GM19455 (cell line): ENCODE results near the gene DDX27.
"Not testable (repeated sequence)": the region's sequence is repeated elsewhere in the genome, so short reads cannot be mapped to it uniquely, and the experiment has no call there.

Experiments
- ATAC-seq: cut with Tn5 transposase; IDR thresholded peaks from one replicate; pipeline ENCODE4 v1.9.1; 2021; ENCODE audit not compliant: unreplicated experiment

Gene DDX27

DNA sequence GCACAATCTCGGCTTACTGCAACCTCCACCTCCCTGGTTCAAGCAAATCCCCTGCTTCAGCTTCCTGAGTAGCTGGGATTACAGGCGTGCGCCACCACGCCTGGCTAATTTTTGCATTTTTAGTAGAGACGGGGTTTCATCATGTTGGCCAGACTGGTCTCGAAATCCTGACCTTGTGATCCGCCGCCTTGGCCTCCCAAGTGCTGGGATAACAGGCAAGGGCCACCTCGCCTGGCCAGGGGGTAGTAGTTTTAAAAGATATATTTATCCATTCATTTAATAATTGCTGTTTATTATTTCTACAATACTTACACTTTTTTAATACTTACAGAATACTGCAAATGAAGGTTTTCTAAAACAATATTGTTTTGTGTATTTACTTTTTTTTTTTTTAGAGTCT lies 15.5 kb upstream of the DDX27 start:
- ATAC-seq: no peak

DNA sequence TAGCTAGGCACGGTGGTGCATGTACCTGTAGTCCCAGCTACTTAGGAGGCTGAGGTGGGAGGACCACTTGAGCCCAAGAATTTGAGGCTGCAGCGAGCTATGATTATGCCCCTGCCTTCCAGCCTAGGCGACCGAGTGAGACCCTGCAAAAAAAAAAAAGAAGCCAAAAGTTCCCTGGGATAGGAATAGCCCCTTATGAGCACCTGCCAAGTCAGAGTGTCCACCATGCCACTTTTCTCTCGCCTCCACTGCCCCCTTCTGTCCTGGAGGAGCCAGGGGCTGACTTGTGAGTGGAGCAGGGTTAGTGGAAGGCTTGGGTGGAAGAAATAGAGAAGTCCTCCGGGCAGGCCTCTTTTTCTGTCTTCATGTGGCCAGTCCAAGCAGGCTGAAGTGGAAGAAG lies 12.1 kb upstream of the DDX27 start:
- ATAC-seq: no peak

DNA sequence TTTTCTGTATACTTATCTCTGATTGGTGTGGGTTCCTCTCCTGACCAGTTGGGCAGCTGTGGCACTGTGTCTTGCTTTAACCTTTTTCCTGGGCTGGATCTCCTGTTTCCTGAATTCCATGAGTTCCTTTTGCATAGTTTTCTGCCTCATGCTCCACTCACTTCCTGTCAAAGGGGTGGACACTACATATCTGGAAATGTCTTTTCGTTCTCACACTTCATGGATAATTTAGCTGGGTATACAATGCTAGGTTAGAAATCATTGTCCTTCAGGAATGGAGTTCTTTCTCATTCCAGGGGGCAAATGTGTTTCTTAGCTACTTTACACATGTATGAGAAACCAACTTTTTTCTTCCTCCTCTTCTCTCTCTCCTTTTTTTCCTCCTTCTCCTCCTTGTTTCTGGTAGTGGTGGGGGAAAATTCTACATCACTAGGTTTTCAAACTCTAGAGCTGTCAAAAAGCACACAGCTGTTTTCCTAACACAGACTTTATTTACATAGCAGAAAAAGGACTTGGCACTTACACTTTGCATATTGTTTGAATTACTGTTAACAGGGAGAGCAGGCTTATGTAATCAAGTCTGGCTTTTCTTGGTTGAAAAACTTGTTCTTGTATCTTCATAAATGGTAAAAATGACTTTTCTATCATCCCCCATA lies 9.0 kb upstream of the DDX27 start:
- ATAC-seq: no peak

DNA sequence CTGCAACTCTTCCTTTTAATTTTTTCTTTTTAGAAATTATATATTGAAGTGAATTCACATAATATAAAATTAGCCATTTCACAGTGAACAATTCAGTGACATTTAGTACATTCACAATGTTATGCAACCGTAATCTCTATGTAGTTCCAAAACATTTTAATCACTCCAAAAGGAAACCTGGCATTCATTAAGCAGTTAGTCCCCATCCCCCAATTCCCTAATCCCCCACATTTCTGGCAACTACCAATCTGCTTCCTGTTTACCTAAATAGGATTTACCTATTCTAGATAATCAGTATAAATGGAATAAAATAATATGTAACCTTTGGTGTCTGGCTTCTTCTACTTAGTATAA lies 8.5 kb upstream of the DDX27 start:
- ATAC-seq: no peak

DNA sequence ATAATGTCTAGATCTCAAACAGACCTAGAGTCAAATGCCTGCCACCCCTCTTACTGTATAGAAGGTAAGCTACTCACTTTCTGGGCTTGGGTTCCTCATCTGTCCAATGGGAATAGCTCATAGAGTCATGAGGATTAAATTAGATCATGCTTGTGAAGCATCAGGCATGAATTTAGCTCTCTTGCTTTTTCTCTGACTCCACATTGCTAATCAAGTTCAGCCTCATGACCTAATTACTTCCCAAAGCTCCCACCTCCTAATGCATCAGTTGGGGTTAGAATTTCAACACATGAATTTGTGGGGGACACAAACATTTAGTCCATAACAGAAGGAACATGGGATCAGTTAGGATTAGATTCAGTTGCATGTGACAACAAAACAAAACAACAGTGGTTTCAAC lies 4.6 kb upstream of the DDX27 start:
- no peak for ATAC-seq

DNA sequence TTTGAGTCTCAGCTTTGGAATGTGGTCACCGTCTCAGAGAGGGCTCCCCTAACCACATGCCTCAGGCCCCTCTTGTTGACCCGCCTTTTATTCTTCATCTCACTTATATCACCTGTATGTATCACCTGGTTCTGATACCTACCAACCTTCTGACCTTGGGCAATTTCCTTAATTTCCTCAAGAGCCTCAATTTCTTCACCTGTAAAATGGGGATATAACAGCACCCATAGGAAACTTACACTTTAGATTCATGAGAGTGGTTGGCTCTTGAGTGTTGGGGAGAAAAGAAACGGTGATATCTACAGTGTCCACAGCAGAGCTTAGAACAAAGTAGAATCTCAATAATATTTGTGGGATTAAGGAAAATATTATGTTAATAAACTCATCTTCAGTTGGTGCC lies 4.0 kb upstream of the DDX27 start:
- ATAC-seq: no peak

DNA sequence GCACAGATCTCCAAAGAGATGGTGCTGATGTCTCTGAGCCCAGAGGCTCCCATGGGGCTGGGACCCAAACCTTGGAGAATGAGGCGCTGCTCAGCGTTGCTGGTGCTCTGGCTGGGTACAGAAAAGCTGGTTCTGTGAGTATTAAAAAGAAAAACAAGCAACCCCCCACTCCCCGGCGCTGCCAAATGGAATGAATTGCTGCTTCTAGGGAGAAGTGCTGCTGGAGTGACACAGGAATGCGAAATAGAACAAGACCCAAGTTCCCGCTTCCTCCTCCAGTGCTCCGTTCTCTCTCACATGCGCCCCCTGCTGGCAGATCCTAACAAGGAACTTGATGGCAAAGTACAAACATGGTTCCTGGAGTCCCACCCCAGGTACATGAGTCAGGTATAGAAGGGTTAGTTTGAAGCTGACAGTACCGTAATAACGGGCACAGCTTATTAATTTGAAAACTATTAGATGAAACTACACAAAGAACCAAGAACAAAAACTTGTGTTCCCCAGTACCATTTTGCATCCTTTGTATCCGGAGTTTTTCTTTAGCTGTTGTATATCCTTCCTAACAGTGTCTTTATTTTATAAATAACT lies 2.1 kb upstream of the DDX27 start:
- no peak for ATAC-seq

DNA sequence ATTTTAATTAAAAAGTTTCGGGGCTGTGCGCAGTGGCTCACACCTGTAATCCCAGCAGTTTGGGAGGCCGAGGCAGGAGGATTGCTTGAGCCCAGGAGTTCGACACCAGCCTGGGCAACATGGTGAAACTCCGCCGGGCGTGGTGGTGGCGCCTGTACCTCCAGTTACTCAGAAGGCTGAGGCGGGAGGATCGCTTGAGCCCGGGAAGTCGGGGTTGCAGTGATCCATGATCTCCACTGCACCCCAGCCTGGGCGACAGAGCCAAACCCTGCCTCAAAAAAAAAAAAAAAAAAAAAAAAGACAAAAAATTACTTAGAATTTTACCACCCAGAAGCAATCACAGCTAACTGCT lies 501 bp upstream of the DDX27 start:
- not testable (repeated sequence) for ATAC-seq

DNA sequence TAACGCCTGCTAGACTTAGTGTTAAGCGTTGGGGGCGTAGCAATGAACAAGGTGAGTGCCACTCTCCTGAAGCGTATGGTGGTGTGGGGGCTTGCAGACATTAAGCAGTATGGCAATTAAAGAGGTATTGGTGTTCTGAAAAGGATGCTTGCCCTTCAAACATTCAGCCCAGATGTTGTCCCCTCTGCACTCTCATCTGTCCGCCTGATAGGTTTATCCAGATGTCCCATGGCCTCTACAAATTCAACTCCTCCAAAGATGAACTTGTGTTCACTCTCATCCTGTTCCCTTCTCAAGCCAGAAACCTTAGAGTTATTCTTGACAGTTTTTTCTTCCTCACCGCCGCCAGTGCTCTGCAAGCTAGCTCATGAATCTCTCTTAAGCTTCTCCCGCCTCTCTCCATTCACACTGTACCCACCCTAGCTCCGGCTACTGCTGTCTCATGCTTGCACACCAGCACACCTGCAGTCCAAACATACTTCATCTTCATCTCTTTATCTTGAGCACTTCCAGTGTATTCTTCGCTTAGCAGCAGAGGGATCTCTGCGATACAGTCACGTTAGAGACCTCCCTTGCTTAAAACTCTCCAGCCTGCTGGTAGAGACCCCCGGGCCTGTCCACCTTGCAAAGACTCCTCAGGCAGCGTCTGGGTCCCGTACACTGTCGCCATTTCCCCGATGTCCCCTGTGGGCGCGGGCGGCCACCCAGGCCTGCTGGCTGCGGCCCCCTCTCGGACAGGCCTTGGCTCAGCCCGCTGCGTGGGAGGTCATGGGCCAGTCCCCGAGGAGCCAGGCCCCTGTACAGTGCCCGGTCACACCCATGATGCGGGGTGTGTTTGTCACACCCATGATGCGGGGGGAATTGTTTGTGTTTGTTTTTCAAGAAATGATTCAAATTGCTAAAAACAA lies 962 bp downstream of the DDX27 start:
- no peak for ATAC-seq

DNA sequence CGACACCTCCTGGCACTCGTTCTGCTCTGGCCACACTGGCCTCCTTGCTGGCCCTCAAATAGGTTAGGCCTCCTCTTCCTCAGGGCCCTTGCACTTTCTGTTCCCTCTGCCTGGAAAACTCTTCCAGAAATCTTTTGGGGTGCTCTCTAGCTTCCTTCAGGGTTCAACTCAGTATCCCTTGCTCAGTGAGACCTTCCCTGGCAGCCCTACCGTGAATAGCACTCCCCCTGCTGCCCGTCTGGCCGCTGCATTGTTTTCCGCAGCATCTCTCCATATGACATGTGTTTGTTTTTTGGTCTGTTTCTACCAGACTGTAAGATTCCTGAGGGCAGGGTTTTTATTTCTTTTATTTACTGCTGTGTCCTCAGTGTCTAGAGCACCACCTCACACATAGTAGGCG lies 6.7 kb downstream of the DDX27 start:
- no peak for ATAC-seq

DNA sequence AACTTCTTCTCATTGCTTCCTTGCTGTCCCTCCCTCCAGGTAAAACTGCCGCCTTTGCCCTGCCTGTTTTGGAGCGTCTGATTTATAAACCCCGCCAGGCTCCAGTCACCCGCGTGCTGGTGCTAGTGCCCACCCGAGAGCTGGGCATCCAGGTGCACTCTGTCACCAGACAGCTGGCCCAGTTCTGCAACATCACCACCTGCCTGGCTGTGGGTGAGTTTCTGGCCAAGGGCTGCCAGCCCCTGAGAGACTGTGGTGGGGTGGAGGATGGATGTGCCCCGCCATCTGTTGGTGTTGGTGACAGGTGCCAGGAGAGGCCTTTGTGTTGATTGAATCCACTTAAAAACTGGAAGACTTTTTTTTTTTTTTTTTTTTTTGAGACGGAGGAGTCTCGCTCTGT lies 9.5 kb downstream of the DDX27 start:
- ATAC-seq: no peak

DNA sequence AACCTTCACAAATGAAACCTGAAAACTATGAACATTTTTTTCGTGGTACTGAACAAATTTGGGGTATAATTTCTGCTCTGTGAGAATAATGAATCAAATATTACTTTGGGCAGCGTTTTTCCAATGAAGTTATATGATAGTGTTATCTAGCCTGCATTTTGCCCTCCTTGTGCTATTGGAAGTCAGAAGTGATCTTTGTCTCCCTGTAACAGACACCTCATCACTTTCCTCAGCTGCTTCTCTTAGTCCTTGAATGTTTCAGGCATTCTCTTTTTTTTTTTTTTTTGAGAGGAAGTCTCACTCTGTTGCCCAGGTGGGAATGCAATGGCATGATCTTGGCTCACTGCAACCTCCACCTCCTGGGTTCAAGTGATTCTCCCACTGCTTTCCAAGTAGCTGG lies 10.2 kb downstream of the DDX27 start:
- ATAC-seq: no peak

DNA sequence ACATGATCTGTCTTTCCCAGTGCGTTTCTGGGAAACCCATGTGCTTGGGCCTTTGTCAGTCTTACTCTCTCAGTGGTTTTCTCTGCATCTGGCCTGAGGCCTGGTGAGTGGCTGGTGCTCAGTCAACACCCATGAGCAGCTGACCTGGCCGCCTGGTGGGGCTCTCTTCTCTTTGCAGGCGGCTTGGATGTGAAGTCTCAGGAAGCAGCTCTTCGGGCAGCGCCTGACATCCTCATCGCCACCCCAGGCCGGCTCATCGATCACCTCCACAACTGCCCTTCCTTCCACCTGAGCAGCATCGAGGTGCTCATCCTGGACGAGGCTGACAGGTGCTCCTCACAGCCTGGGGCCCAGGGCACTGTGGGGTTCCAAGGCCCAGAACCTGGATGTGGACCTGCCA lies 10.8 kb downstream of the DDX27 start:
- no peak for ATAC-seq

DNA sequence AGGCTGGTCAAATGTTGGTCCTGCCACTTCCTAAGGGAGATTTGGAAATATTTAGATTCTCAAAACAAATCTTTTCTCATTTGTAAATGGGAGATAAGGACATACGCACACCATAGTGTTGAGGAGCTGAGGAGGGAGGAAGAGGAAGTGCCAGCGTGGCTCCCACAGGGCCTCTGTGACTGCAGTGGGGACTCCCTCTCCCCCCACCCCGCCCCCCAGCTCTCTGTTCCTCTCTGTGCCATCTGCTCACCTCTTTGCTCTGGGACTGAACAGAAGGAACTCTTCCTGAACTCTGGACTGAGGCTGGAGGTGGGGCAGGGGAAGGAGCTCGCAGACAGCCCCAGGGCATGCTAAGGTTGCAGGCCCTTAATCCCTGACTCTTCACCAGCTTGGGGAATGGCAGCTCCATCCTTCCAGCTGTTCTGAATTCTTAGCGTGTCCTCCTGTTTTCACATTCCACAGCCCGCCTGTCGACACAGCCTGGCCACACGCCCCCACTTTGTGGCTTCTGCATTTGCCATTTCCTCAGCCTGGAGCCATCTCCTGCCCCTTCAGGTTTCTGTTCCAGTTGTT lies 11.4 kb downstream of the DDX27 start:
- no peak for ATAC-seq

DNA sequence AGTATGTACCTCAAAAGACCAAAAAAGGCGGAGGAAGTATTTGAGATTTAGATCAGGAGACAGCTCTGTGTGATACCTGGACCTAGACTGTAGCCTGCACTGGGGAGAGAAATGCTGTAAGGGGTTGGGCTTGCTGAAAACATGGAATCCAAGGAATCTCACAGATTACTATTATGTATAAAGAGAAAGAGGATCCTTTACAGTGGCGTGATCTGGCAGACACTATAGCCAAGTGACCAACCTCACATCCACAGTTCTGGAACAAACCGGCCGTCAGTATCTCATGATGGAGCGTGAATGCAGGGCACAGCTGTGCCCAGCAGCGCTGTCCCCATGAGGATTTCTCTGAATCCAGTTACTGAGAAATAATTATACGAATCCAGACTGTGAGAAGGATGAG lies 12.3 kb downstream of the DDX27 start:
- ATAC-seq: no peak

DNA sequence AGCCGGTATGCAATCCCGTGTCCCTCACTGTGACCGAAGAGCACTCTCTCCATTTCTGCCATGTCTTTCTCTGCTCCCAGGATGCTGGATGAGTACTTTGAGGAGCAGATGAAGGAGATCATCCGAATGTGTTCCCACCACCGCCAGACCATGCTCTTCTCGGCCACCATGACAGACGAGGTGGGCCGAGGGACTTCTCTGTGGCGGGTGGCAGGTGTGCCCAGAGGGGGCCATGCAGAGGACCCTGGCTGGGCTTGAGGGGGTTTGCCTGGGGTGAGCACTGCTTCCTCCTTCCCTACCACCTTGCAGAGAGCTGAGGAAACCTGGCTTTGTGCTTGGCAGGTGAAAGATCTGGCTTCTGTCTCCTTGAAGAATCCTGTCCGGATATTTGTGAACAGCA lies 14.0 kb downstream of the DDX27 start:
- ATAC-seq: no peak

DNA sequence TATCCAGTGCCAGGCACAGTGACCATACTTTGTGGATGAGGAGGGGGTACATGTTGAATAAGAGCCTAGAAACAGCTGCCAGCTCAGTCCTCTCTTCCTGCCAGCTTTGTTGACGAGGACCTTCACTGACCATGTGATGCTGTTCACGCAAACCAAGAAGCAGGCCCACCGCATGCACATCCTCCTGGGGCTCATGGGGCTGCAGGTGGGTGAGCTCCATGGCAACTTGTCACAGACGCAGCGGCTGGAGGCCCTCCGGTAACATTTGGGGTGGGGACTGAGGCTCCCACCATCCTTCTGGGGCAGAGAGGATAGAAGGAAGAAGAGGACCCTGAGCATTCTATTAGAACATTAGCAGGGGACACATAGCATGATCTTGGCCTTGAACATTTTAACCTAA lies 15.6 kb downstream of the DDX27 start:
- no peak for ATAC-seq

DNA sequence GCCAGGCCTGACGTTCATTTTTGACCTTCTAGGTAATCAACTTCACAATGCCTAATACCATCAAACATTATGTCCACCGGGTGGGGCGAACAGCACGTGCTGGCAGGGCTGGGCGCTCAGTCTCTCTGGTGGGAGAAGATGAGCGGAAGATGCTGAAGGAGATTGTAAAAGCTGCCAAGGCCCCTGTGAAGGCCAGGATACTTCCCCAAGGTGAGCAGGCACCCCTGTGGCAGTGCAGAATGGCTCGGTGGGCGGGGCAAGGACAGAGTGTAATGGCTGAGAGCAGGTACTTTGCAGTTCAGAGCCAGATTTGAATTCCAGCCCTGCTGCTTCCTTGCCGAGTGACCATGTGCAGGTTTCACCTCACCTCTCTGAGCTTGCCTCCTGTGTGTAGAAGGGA lies 17.1 kb downstream of the DDX27 start:
- ATAC-seq: no peak

DNA sequence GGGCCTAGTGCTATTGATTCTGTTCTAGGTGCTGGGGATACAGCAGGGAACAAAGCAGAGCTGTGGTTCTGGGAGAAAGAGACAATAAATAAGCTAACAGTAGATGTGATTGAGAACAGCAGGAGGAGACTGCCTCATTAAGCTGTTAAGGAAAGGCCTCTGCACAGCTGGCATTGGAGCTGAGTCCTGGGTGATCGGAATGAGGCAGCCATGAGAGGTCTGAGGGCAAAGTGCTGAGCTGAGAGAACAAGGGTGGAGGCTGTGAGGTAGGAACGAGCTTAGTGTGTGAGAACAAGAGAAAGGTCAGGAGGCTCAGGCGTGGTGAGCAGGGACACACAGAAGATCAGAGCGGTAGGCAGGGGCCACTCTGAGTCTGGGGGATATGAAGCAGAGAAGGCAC lies 18.3 kb downstream of the DDX27 start:
- ATAC-seq: no peak

DNA sequence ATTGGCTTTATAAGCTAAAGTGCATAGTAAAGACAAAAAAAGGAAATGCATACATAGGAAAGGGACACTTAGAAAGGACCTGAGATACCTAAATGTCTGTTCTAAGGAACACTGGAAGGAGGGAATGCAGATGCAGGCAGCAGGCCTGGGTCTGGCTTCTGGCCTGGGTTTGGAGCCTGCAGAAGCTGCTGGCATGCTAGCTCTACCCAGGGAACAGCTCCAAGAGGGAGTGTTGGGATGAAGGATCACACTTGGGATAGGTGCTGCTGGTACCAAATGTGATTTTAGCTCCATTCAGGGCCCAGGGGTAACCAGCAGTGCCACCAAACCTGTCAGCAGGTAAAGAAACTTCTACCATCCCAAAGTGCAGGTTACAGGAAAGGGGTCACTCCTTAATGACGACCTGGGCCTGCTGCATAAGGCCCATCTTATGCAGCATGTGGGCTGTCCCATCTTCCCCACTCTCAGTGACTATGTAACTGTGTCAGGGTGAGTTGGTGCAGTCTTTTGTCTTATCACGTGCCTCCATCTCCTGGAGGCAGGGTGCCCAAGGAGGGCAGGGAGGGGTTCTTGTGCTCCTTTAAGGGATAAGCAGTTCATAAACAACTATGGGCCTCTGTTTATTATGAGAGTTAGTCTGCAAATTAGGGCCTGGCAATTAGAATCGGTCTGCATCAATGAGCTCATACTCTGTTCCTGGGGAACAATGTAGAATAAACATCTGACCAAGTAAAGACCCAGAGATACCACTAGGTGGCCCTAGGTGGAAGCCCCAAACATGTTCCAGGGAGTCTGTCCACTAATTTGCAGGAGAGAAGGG lies 26.9 kb downstream of the DDX27 start:
- no peak for ATAC-seq

DNA sequence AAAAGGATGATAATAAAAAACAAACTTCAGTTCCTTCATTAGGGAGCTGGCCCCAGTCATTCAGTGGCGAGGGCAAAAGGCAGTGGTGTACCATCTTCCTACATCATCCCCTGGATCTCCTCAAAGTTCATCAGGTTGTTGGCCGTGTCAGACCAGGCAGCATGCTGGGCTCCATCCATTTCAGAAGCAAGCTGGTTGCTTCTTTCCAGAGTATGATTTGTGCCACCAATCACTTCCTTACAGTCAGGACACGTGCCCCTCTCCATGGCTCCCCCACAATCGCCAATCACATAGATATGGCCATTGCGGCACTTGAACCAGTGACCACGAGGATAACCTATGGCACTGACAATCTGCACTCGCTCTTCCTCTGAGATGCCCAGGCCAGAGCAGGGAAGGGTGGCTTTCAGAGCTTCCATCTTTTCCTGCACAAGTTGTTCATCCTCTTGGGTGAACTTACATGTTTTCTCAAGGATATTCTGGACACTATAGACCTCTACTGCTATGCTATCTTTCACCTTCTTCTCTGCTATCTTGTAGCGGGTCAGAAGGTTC lies 28.0 kb downstream of the DDX27 start:
- ATAC-seq: no peak
